HCT116 (cell line): Measurements from ENCODE around the gene CTXND1. TPM values are rescaled to one million over a fixed set of nuclear protein-coding genes. Genes with fewer than 3 reads are reported as not detected.

Experiments
- ATAC-seq: fragments of 200-7000 bp; cut with Tn5 transposase; 2 replicates; pipeline ENCODE4 v1.9.1; 2020; ENCODE audit warnings: mild to moderate bottlenecking, moderate library complexity
- BruUV-seq: library from RNA; stranded (reverse); fragments of 400-500 nt; replicated peaks from 2 replicates; lab custom pipeline; 2021; lab: Mats Ljungman, UMichigan
- CTCF ChIA-PET: fragments of 300-600 bp; sonication (Branson Sonifier 250); formaldehyde crosslinking; loops from one replicate; lab custom pipeline; 2021; ENCODE audit warnings: antibody characterized with exemption; lab: Charles Lee
- POLR2A ChIA-PET: fragments of 300-600, 350-600 bp; sonication (Branson Sonifier 250); formaldehyde crosslinking; loops from one replicate; lab custom pipeline; 2021; ENCODE audit warnings: antibody characterized with exemption; lab: Charles Lee
- RAD21 ChIA-PET, 2 experiments: fragments of 300-600 bp; sonication (Branson Sonifier 250); formaldehyde crosslinking; loops; one replicate each; lab custom pipeline; 2023; ENCODE audit warnings: low total read pairs in 2 of 2; ENCODE audit not compliant: uncharacterized antibody in 2 of 2, unreplicated experiment in 2 of 2, low non-redundant PET in 1 of 2; lab: Charles Lee
- DNase-seq: peaks from one replicate; pipeline ENCODE4 v3.0.0-alpha.2; 2010; ENCODE audit warnings: low read depth, low spot score
- H2AFZ ChIP-seq: fragments of 200-600 bp; shearing (Covaris generic), sonication (generic); 2 replicates; pipeline ENCODE4 v1.6.1; 2017; ENCODE audit warnings: low read depth, mixed run types, mixed read lengths, antibody characterized with exemption, low read length; ENCODE audit not compliant: poor library complexity, severe bottlenecking
- H3K27ac ChIP-seq: 2 replicates; pipeline ENCODE4 v1.5.1; 2012; ENCODE audit warnings: low read depth, low read length
- H3K27me3 ChIP-seq: fragments of 200-600 bp; sonication (generic); 2 replicates; pipeline ENCODE4 v1.6.1; 2016; ENCODE audit warnings: mixed run types, low read length, mixed read lengths; ENCODE audit not compliant: insufficient read depth
- H3K36me3 ChIP-seq, 2 experiments: fragments of 200-500 bp in 1 of 2; fragments of 200-600 bp in 1 of 2; sonication (Bioruptor generic) in 1 of 2; sonication (generic) in 1 of 2; 2 replicates each; pipeline versions ENCODE4 v1.5.1 to v1.6.1; 2014 to 2016; ENCODE audit warnings: low read length in 2 of 2, inconsistent platforms in 1 of 2, mixed read lengths in 1 of 2, mixed run types in 1 of 2; ENCODE audit not compliant: insufficient read depth in 2 of 2, control insufficient read depth in 1 of 2
- H3K4me1 ChIP-seq, 2 experiments: fragments of 200-600 bp in 1 of 2; sonication (generic) in 1 of 2; 2 replicates each; pipeline versions ENCODE4 v1.5.1 to v1.6.1; 2012 to 2017; ENCODE audit warnings: low read length in 2 of 2, inconsistent platforms in 1 of 2, mild to moderate bottlenecking in 1 of 2, mixed read lengths in 1 of 2, mixed run types in 1 of 2, moderate library complexity in 1 of 2; ENCODE audit not compliant: insufficient read depth in 2 of 2, control insufficient read depth in 1 of 2
- H3K4me2 ChIP-seq: fragments of 200-600 bp; sonication (generic); 2 replicates; pipeline ENCODE4 v1.6.1; 2017; ENCODE audit warnings: mixed run types, low read length, mixed read lengths
- H3K4me3 ChIP-seq, 2 experiments: fragments of 200-600 bp in 1 of 2; sonication (generic) in 1 of 2; replicated peaks in 1 of 2; 2 replicates each; pipeline ENCODE4 v1.5.1; 2011 to 2016; ENCODE audit warnings: low read length in 2 of 2, control low read depth in 1 of 2, low read depth in 1 of 2, mild to moderate bottlenecking in 1 of 2, mixed read lengths in 1 of 2, mixed run types in 1 of 2
- H3K79me2 ChIP-seq: fragments of 200-600 bp; sonication (generic); 2 replicates; pipeline ENCODE4 v1.6.1; 2017; ENCODE audit warnings: mild to moderate bottlenecking, mixed run types, low read length, moderate library complexity, mixed read lengths; ENCODE audit not compliant: insufficient read depth
- H3K9ac ChIP-seq: fragments of 200-600 bp; sonication (generic); 2 replicates; pipeline ENCODE4 v1.6.1; 2016; ENCODE audit warnings: low read length, mixed read lengths
- H3K9me2 ChIP-seq: fragments of 200-600 bp; sonication (generic), shearing (Covaris generic); 2 replicates; pipeline ENCODE4 v1.6.1; 2017; ENCODE audit warnings: mixed run types, mild to moderate bottlenecking, moderate library complexity; ENCODE audit not compliant: insufficient read depth
- H3K9me3 ChIP-seq, 2 experiments: fragments of 200-500 bp in 1 of 2; fragments of 200-600 bp in 1 of 2; sonication (Bioruptor generic) in 1 of 2; sonication (generic) in 1 of 2; 2 replicates each; pipeline ENCODE4 v1.6.1; 2014 to 2017; ENCODE audit warnings: low read length in 2 of 2, mixed read lengths in 2 of 2, inconsistent platforms in 1 of 2, low read depth in 1 of 2, mild to moderate bottlenecking in 1 of 2, mixed run types in 1 of 2, moderate library complexity in 1 of 2; ENCODE audit not compliant: control insufficient read depth in 1 of 2, insufficient read depth in 1 of 2
- H4K20me1 ChIP-seq: fragments of 200-600 bp; sonication (generic), shearing (Covaris generic); 2 replicates; pipeline ENCODE4 v1.6.1; 2017; ENCODE audit warnings: mixed run types, mild to moderate bottlenecking, moderate library complexity; ENCODE audit not compliant: insufficient read depth
- ATF3 ChIP-seq: IDR thresholded peaks from 2 replicates; pipeline ENCODE4 v1.6.1; 2012
- CEBPB ChIP-seq: IDR thresholded peaks from 2 replicates; pipeline ENCODE4 v1.6.1; 2012; ENCODE audit warnings: low read depth
- CTCF ChIP-seq, 3 experiments: fragments of 200-600 bp in 1 of 3; sonication (generic) in 1 of 3; IDR thresholded peaks in 2 of 3; conservative IDR thresholded peaks in 1 of 3; 2 replicates each; pipeline ENCODE4 v1.5.1; 2012 to 2017; ENCODE audit warnings: low read depth in 2 of 3, low read length in 2 of 3, antibody characterized with exemption in 1 of 3, borderline replicate concordance in 1 of 3, control low read depth in 1 of 3, mild to moderate bottlenecking in 1 of 3, mixed read lengths in 1 of 3, mixed run types in 1 of 3, moderate library complexity in 1 of 3; ENCODE audit not compliant: insufficient read depth in 1 of 3
- EGR1 ChIP-seq: IDR thresholded peaks from 2 replicates; pipeline ENCODE4 v1.6.1; 2012; ENCODE audit warnings: low read depth
- ELF1 ChIP-seq: IDR thresholded peaks from 2 replicates; pipeline ENCODE4 v1.6.1; 2012; ENCODE audit warnings: low read depth, borderline replicate concordance
- EZH2 ChIP-seq: fragments of 200-600 bp; sonication (generic); IDR thresholded peaks from 2 replicates; pipeline ENCODE4 v1.6.1; 2017; ENCODE audit warnings: antibody characterized with exemption, mixed run types
- EZH2phosphoT487 ChIP-seq: fragments of 200-600 bp; IDR thresholded peaks from 2 replicates; pipeline ENCODE4 v1.6.1; 2018; ENCODE audit warnings: antibody characterized with exemption, borderline replicate concordance
- FOSL1 ChIP-seq: IDR thresholded peaks from 2 replicates; pipeline ENCODE4 v1.6.1; 2012; ENCODE audit warnings: low read depth
- JUND ChIP-seq: IDR thresholded peaks from 2 replicates; pipeline ENCODE4 v1.6.1; 2012
- MAX ChIP-seq: IDR thresholded peaks from 2 replicates; pipeline ENCODE4 v1.6.1; 2012
- POLR2A ChIP-seq: IDR thresholded peaks from 2 replicates; pipeline ENCODE4 v1.7.0; 2011; ENCODE audit warnings: borderline replicate concordance; ENCODE audit not compliant: insufficient read depth, insufficient read length; ENCODE audit errors: extremely low read depth
- RAD21 ChIP-seq: IDR thresholded peaks from 2 replicates; pipeline ENCODE4 v1.6.1; 2012; ENCODE audit warnings: low read depth, mild to moderate bottlenecking
- SRF ChIP-seq: IDR thresholded peaks from 2 replicates; pipeline ENCODE4 v1.6.1; 2012; ENCODE audit warnings: low read depth
- TCF7L2 ChIP-seq: IDR thresholded peaks from 2 replicates; pipeline ENCODE4 v1.7.0; 2011; ENCODE audit warnings: borderline replicate concordance, inconsistent platforms; ENCODE audit not compliant: insufficient read depth, insufficient read length; ENCODE audit errors: extremely low read depth
- YY1 ChIP-seq: IDR thresholded peaks from 2 replicates; pipeline ENCODE4 v1.6.1; 2011; ENCODE audit warnings: low read length, low read depth, moderate library complexity, mild to moderate bottlenecking; ENCODE audit not compliant: insufficient replicate concordance; ENCODE audit errors: extremely low read depth
- ZBTB33 ChIP-seq: IDR thresholded peaks from 2 replicates; pipeline ENCODE4 v1.6.1; 2011; ENCODE audit warnings: mild to moderate bottlenecking, low read length, moderate library complexity; ENCODE audit not compliant: insufficient replicate concordance; ENCODE audit errors: extremely low read depth
- ZFX ChIP-seq: fragments of 450-650 bp; IDR thresholded peaks from 2 replicates; pipeline ENCODE4 v1.6.1; 2017
- ZNF274 ChIP-seq: fragments of 200-500 bp; sonication (Bioruptor generic); IDR thresholded peaks from 2 replicates; pipeline ENCODE4 v1.6.1; 2014; ENCODE audit warnings: mild to moderate bottlenecking, low read depth, low read length, inconsistent platforms
- intact Hi-C: fragments of 100-400 bp; cut with micrococcal nuclease; formaldehyde crosslinking; loops from 2 replicates; pipeline ENCODE4 v1.10.0; 2022
- total RNA-seq: library from RNA; stranded (reverse); gene quantifications from one replicate; pipeline ENCODE4 v1.2.1, GENCODE V29; 2021; ENCODE audit not compliant: unreplicated experiment

CTXND1 gene
- total RNA-seq, 1 experiment from 2014 or later, result not detected

- no peak for TF ChIP-seq JUND
- TF ChIP-seq SRF, result no peak
- no peak for TF ChIP-seq EZH2
- TF ChIP-seq CEBPB, result no peak
- TF ChIP-seq TCF7L2, result no peak
- TF ChIP-seq ZFX, result no peak
- TF ChIP-seq RAD21, result no peak
- TF ChIP-seq, all 23 proteins: peak for 0
These were observed 43.0 kb downstream of the CTXND1 start (continued) for GRCh38 chr15:80208758-80209734.

GRCh38 chr15:80207887-80208286 lies 44.1 kb downstream of the CTXND1 start:
- ChIA-PET POLR2A (no interaction called here), RAD21 (no interaction called here), CTCF (no interaction called here)
- no peak overlapping the region for H3K4me2 ChIP-seq
- no peak overlapping the region for H3K9ac ChIP-seq
- H2AFZ ChIP-seq, result no peak overlapping the region
- no TSS peak for BruUV-seq
- peaks cover 24% of the 10 kb centered on the region for H3K27me3 ChIP-seq
- no peak for ATAC-seq
- no peaks in the 10 kb centered on the region for H3K9me3 ChIP-seq
- H3K4me1 ChIP-seq, result peaks cover 0 to 10% of the 10 kb centered on the region in 2 experiments; a peak in 1 of 4 replicates
- DNase-seq, result no peak
- TF ChIP-seq ZFX, result no peak
- TF ChIP-seq ATF3, result no peak
- TF ChIP-seq CEBPB, result no peak
- no peak for TF ChIP-seq YY1
- no peak for TF ChIP-seq POLR2A
- no peak for TF ChIP-seq CTCF (IDR thresholded peaks at IDR 0.05 in 2 of 3, conservative IDR thresholded peaks at IDR 0.05 in 1 of 3; ENCODE audit: borderline replicate concordance in 1 of 3, insufficient read depth in 1 of 3, low read depth in 2 of 3, low read length in 2 of 3)
- TF ChIP-seq ZNF274, result no peak
- no peak for TF ChIP-seq ELF1
- TF ChIP-seq ZBTB33, result no peak
- no peak for TF ChIP-seq EZH2phosphoT487
- TF ChIP-seq EGR1, result no peak
- TF ChIP-seq MAX, result no peak
- no peak for TF ChIP-seq SRF
- no peak for TF ChIP-seq FOSL1
- TF ChIP-seq JUND, result no peak
- no peaks in the 10 kb centered on the region for H3K79me2 ChIP-seq
- no peaks in the 10 kb centered on the region for H3K36me3 ChIP-seq
- intact Hi-C loops, result no loop called here
- no peaks in the 10 kb centered on the region for H4K20me1 ChIP-seq
- H3K4me3 ChIP-seq, result no peak overlapping the region
- H3K27ac ChIP-seq, result no peak overlapping the region
- no peaks in the 10 kb centered on the region for H3K9me2 ChIP-seq
